Measurements from ENCODE around the gene SKA1. TPM values are rescaled to one million over a fixed set of nuclear protein-coding genes. Genes with fewer than 3 reads are reported as not detected.
A peak's percentile ranks its signal among the peaks of the same experiment; 100 is the strongest.

The SKA1 gene
- total and polyA plus RNA-seq, 2 of the 13 experiments (the other 11 are each of a cell fraction or from before 2014, with no cell fraction given): 5.3 to 21.3 TPM

DNA sequence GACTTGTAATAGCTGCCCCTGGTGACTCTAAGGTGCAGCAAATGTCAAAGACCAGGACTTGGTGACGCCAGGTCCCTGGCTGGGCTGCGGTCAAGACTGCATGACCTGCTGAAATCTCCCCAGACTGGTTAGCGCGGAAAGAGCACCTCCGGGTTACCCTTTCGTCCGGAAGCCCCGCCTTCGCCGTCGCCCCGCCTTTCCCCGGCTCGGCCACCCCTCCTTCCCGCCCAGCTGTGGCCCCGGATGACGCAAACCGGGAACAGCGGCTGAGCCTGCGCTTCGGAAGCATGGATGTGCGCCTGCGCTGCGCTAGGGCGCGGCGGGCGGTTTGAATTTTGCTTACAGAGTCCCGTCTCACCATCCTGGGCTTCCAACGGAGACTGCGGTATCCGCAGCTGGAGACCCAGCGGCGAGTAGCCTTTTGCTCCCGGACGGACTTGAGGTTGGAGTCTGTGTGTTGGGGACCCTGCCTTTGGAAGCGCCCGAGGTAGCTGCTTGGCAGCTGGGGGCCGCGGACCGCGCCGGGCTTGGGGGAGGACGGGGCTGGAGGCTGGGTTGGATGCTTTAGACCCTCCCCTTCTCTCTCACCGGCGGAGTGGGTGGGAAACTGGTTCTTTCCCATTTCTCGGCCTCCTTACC, at the start of gene SKA1 (continued):
- TF ChIP-seq, protein P1, sequence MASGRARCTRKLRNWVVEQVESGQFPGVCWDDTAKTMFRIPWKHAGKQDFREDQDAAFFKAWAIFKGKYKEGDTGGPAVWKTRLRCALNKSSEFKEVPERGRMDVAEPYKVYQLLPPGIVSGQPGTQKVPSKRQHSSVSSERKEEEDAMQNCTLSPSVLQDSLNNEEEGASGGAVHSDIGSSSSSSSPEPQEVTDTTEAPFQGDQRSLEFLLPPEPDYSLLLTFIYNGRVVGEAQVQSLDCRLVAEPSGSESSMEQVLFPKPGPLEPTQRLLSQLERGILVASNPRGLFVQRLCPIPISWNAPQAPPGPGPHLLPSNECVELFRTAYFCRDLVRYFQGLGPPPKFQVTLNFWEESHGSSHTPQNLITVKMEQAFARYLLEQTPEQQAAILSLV (CRISPR knock-in tag; IDR thresholded peaks at IDR 0.05; ENCODE audit: borderline replicate concordance): peak; percentile 74; the same call in 1 of the 2 replicates
- TF ChIP-seq, protein P2, sequence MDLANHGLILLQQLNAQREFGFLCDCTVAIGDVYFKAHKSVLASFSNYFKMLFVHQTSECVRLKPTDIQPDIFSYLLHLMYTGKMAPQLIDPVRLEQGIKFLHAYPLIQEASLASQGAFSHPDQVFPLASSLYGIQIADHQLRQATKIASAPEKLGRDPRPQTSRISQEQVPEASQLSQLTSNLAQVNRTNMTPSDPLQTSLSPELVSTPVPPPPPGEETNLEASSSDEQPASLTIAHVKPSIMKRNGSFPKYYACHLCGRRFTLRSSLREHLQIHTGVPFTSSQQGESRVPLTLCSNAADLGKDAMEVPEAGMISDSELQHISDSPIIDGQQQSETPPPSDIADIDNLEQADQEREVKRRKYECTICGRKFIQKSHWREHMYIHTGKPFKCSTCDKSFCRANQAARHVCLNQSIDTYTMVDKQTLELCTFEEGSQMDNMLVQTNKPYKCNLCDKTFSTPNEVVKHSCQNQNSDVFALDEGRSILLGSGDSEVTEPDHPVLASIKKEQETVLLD (CRISPR knock-in tag; IDR thresholded peaks at IDR 0.05; ENCODE audit: low read depth): 0 out of 2 replicates have a peak, but pooled peaks have one; percentile 51
- TF ChIP-seq MBNL3 (CRISPR knock-in tag; conservative IDR thresholded peaks at IDR 0.05): no peak
- no peak; the same call in 1 of the 2 replicates for TF ChIP-seq HOXA5 (CRISPR knock-in tag; IDR thresholded peaks at IDR 0.05)
- TF ChIP-seq ZNF225 (CRISPR knock-in tag; IDR thresholded peaks at IDR 0.05): 0 out of 2 replicates have a peak, but pooled peaks have one; percentile 27
- no peak for TF ChIP-seq HOXA9 (CRISPR knock-in tag; IDR thresholded peaks at IDR 0.05; ENCODE audit: borderline replicate concordance)
- TF ChIP-seq NONO (IDR thresholded peaks at IDR 0.05): no peak
- TF ChIP-seq NONO (CRISPR knock-in tag; conservative IDR thresholded peaks at IDR 0.05): peak; percentile 63; the same call in 1 of the 2 replicates
- peak; percentile 34; the same call in 1 of the 2 replicates for TF ChIP-seq NRL (CRISPR knock-in tag; IDR thresholded peaks at IDR 0.05; ENCODE audit: borderline replicate concordance)
- TF ChIP-seq FOSL2 (CRISPR knock-in tag; IDR thresholded peaks at IDR 0.05): peak; percentile 55
- TF ChIP-seq ASH2L (IDR thresholded peaks at IDR 0.05; ENCODE audit: insufficient read length, low read depth, low read length): peak; percentile 67
- TF ChIP-seq LCORL (IDR thresholded peaks at IDR 0.05): no peak
- TF ChIP-seq LCORL (CRISPR knock-in tag; IDR thresholded peaks at IDR 0.05): 0 out of 2 replicates have a peak, but pooled peaks have one; percentile 31
- TF ChIP-seq KLF13 (CRISPR knock-in tag; IDR thresholded peaks at IDR 0.05): no peak
- peak; percentile 63; the same call in 1 of the 2 replicates for TF ChIP-seq ZC3H13 (CRISPR knock-in tag; IDR thresholded peaks at IDR 0.05)
- TF ChIP-seq CBX5 (CRISPR knock-in tag; IDR thresholded peaks at IDR 0.05; ENCODE audit: borderline replicate concordance): peak; percentile 18; the same call in 1 of the 2 replicates
- 0 out of 2 replicates have a peak, but pooled peaks have one; percentile 20 for TF ChIP-seq RARA (CRISPR knock-in tag; IDR thresholded peaks at IDR 0.05)
- TF ChIP-seq ETV5 (CRISPR knock-in tag; IDR thresholded peaks at IDR 0.05; ENCODE audit: borderline replicate concordance): 0 out of 2 replicates have a peak, but pooled peaks have one; percentile 46
- TF ChIP-seq, protein P3, sequence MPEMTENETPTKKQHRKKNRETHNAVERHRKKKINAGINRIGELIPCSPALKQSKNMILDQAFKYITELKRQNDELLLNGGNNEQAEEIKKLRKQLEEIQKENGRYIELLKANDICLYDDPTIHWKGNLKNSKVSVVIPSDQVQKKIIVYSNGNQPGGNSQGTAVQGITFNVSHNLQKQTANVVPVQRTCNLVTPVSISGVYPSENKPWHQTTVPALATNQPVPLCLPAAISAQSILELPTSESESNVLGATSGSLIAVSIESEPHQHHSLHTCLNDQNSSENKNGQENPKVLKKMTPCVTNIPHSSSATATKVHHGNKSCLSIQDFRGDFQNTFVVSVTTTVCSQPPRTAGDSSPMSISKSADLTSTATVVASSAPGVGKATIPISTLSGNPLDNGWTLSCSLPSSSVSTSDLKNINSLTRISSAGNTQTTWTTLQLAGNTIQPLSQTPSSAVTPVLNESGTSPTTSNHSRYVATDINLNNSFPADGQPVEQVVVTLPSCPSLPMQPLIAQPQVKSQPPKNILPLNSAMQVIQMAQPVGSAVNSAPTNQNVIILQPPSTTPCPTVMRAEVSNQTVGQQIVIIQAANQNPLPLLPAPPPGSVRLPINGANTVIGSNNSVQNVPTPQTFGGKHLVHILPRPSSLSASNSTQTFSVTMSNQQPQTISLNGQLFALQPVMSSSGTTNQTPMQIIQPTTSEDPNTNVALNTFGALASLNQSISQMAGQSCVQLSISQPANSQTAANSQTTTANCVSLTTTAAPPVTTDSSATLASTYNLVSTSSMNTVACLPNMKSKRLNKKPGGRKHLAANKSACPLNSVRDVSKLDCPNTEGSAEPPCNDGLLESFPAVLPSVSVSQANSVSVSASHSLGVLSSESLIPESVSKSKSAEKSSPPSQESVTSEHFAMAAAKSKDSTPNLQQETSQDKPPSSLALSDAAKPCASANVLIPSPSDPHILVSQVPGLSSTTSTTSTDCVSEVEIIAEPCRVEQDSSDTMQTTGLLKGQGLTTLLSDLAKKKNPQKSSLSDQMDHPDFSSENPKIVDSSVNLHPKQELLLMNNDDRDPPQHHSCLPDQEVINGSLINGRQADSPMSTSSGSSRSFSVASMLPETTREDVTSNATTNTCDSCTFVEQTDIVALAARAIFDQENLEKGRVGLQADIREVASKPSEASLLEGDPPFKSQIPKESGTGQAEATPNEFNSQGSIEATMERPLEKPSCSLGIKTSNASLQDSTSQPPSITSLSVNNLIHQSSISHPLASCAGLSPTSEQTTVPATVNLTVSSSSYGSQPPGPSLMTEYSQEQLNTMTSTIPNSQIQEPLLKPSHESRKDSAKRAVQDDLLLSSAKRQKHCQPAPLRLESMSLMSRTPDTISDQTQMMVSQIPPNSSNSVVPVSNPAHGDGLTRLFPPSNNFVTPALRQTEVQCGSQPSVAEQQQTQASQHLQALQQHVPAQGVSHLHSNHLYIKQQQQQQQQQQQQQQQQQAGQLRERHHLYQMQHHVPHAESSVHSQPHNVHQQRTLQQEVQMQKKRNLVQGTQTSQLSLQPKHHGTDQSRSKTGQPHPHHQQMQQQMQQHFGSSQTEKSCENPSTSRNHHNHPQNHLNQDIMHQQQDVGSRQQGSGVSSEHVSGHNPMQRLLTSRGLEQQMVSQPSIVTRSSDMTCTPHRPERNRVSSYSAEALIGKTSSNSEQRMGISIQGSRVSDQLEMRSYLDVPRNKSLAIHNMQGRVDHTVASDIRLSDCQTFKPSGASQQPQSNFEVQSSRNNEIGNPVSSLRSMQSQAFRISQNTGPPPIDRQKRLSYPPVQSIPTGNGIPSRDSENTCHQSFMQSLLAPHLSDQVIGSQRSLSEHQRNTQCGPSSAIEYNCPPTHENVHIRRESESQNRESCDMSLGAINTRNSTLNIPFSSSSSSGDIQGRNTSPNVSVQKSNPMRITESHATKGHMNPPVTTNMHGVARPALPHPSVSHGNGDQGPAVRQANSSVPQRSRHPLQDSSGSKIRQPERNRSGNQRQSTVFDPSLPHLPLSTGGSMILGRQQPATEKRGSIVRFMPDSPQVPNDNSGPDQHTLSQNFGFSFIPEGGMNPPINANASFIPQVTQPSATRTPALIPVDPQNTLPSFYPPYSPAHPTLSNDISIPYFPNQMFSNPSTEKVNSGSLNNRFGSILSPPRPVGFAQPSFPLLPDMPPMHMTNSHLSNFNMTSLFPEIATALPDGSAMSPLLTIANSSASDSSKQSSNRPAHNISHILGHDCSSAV (CRISPR knock-in tag; IDR thresholded peaks at IDR 0.05; ENCODE audit: borderline replicate concordance): no peak
